Breast epithelium (tissue), 4 donors: ENCODE measurements around the gene LYVE1. TPM values are rescaled to one million over a fixed set of nuclear protein-coding genes. Genes with fewer than 3 reads are reported as not detected.

Experiments used
- DNase-seq, 2 donors: peaks; one replicate each; pipeline ENCODE4 v3.0.0-alpha.2; 2019; ENCODE audit warnings: low spot score in 2 of 2
- H3K27ac ChIP-seq, 2 donors: fragments of 200-600 bp; sonication (generic) in 1 of 2; one replicate each; pipeline ENCODE4 v1.5.1; 2016 to 2019; ENCODE audit warnings: mild to moderate bottlenecking in 1 of 2
- H3K27me3 ChIP-seq, 2 donors: fragments of 200-600 bp; sonication (generic) in 1 of 2; one replicate each; pipeline versions ENCODE4 v1.5.1 to v1.6.0; 2017 to 2019; ENCODE audit warnings: control low read depth in 1 of 2, mild to moderate bottlenecking in 1 of 2
- H3K36me3 ChIP-seq: fragments of 200-600 bp; one replicate; pipeline ENCODE4 v1.5.1; 2019
- H3K4me1 ChIP-seq, 2 donors: fragments of 200-600 bp; sonication (generic); one replicate each; pipeline ENCODE4 v1.5.1; 2016 to 2019; ENCODE audit warnings: control low read depth in 1 of 2
- H3K4me3 ChIP-seq, 3 donors: fragments of 200-600 bp; sonication (generic); 1 replicate in 2 of 3; 2 replicates in 1 of 3; pipeline ENCODE4 v1.5.1; 2016 to 2019; ENCODE audit warnings: mild to moderate bottlenecking in 3 of 3, moderate library complexity in 2 of 3
- H3K9me3 ChIP-seq, 2 donors: fragments of 200-600 bp; sonication (generic) in 1 of 2; one replicate each; pipeline ENCODE4 v1.5.1; 2016 to 2019; ENCODE audit warnings: control low read depth in 1 of 2
- CTCF ChIP-seq, 3 donors: fragments of 450-650 bp; IDR thresholded peaks; one replicate each; pipeline ENCODE4 v1.5.1; 2016 to 2017; ENCODE audit warnings: antibody characterized with exemption in 3 of 3, mild to moderate bottlenecking in 3 of 3, moderate library complexity in 3 of 3
- POLR2A ChIP-seq: fragments of 450-650 bp; IDR thresholded peaks from one replicate; pipeline ENCODE4 v1.6.1; 2016; ENCODE audit warnings: antibody characterized with exemption, mild to moderate bottlenecking, moderate library complexity
- POLR2AphosphoS5 ChIP-seq, 3 donors: sonication (generic); formaldehyde crosslinking; IDR thresholded peaks; one replicate each; pipeline ENCODE4 v1.6.1; 2017; ENCODE audit warnings: antibody characterized with exemption in 3 of 3
- intact Hi-C: fragments of 100-400 bp; cut with DNase I; formaldehyde crosslinking; loops from one replicate; pipeline ENCODE4 v1.15.1; 2023; ENCODE audit warnings: low total_unique reads
- total RNA-seq, 3 donors: library from RNA; depleted of rRNA; stranded (reverse); fragments of >200 nt; gene quantifications; one replicate each; pipeline ENCODE4 v1.1.0, GENCODE V29; 2016

LYVE1 gene
- total RNA-seq, 3 donors from 2014 or later: 39.2 to 218 (median 51.8) TPM

- no peaks in the 10 kb centered on the region for H3K27me3 ChIP-seq
- TF ChIP-seq POLR2AphosphoS5 (IDR thresholded peaks at IDR 0.05) (no peak), POLR2A (no peak), CTCF (IDR thresholded peaks at IDR 0.05) (no peak)
- H3K4me3 ChIP-seq: no peak overlapping the region
- DNase-seq: no peak
- no peaks in the 10 kb centered on the region for H3K9me3 ChIP-seq
- no peaks in the 10 kb centered on the region for H3K4me1 ChIP-seq
- H3K36me3 ChIP-seq: no peaks in the 10 kb centered on the region
- peak overlapping the region in 1 of 2 donors; percentile 49 for H3K27ac ChIP-seq
- intact Hi-C loops: no loop called here
Measured at GRCh38 chr11:10526974-10527918, 41.2 kb downstream of the LYVE1 start.

GRCh38 chr11:10524471-10524870, 44.0 kb downstream of the LYVE1 start:
- Histone ChIP-seq H3K27me3 (no peaks in the 10 kb centered on the region), H3K4me1 (no peaks in the 10 kb centered on the region), H3K9me3 (no peaks in the 10 kb centered on the region), H3K27ac (no peak overlapping the region), H3K4me3 (no peak overlapping the region), H3K36me3 (no peaks in the 10 kb centered on the region)
- intact Hi-C loops: no loop called here
- no peak for TF ChIP-seq CTCF (IDR thresholded peaks at IDR 0.05)
- TF ChIP-seq POLR2A: no peak
- no peak for TF ChIP-seq POLR2AphosphoS5 (IDR thresholded peaks at IDR 0.05)
- DNase-seq: no peak

GRCh38 chr11:10522921-10523320, 45.5 kb downstream of the LYVE1 start:
- H3K4me3 ChIP-seq: no peak overlapping the region
- no peaks in the 10 kb centered on the region for H3K27me3 ChIP-seq
- no peak overlapping the region for H3K27ac ChIP-seq
- no peaks in the 10 kb centered on the region for H3K4me1 ChIP-seq
- intact Hi-C loops: no loop called here
- no peak for DNase-seq
- no peaks in the 10 kb centered on the region for H3K36me3 ChIP-seq
- H3K9me3 ChIP-seq: no peaks in the 10 kb centered on the region
- TF ChIP-seq POLR2AphosphoS5 (IDR thresholded peaks at IDR 0.05): no peak
- no peak for TF ChIP-seq POLR2A
- TF ChIP-seq CTCF (IDR thresholded peaks at IDR 0.05): no peak

GRCh38 chr11:10522276-10522675, 46.2 kb downstream of the LYVE1 start:
- Histone ChIP-seq H3K4me1 (no peaks in the 10 kb centered on the region), H3K4me3 (no peak overlapping the region), H3K27me3 (no peaks in the 10 kb centered on the region), H3K9me3 (no peaks in the 10 kb centered on the region), H3K27ac (no peak overlapping the region), H3K36me3 (no peaks in the 10 kb centered on the region)
- TF ChIP-seq POLR2A (no peak), CTCF (IDR thresholded peaks at IDR 0.05) (no peak), POLR2AphosphoS5 (IDR thresholded peaks at IDR 0.05) (no peak)
- intact Hi-C loops: no loop called here
- DNase-seq: no peak

GRCh38 chr11:10520562-10520961, 47.9 kb downstream of the LYVE1 start:
- Histone ChIP-seq H3K4me3 (no peak overlapping the region), H3K27me3 (no peaks in the 10 kb centered on the region), H3K4me1 (no peaks in the 10 kb centered on the region), H3K36me3 (no peaks in the 10 kb centered on the region), H3K9me3 (no peaks in the 10 kb centered on the region), H3K27ac (no peak overlapping the region)
- intact Hi-C loops: no loop called here
- no peak for TF ChIP-seq POLR2AphosphoS5 (IDR thresholded peaks at IDR 0.05)
- no peak for TF ChIP-seq CTCF (IDR thresholded peaks at IDR 0.05)
- no peak for TF ChIP-seq POLR2A
- DNase-seq: no peak
